Tibial nerve (tissue), 4 donors: Measurements from ENCODE around the gene QRSL1. TPM values are rescaled to one million over a fixed set of nuclear protein-coding genes. Genes with fewer than 3 reads are reported as not detected.

Experiments
- DNase-seq, 2 donors: peaks; one replicate each; pipeline ENCODE4 v3.0.0-alpha.2; 2019; ENCODE audit warnings: low spot score in 2 of 2
- H3K27ac ChIP-seq, 4 donors: fragments of 200-600 bp; sonication (generic) in 3 of 4; one replicate each; pipeline ENCODE4 v1.5.1; 2017 to 2019; ENCODE audit warnings: mild to moderate bottlenecking in 1 of 4
- H3K27me3 ChIP-seq, 2 donors: fragments of 200-600 bp; sonication (generic) in 1 of 2; one replicate each; pipeline versions ENCODE4 v1.5.1 to v1.6.0; 2017 to 2019
- H3K36me3 ChIP-seq, 3 donors: fragments of 200-600 bp; sonication (generic); one replicate each; pipeline ENCODE4 v1.5.1; 2018 to 2019
- H3K4me1 ChIP-seq, 4 donors: fragments of 200-600 bp; sonication (generic) in 3 of 4; one replicate each; pipeline ENCODE4 v1.5.1; 2017 to 2019
- H3K4me3 ChIP-seq, 4 donors: fragments of 200-600 bp; sonication (generic) in 3 of 4; one replicate each; pipeline ENCODE4 v1.5.1; 2017 to 2019; ENCODE audit warnings: mild to moderate bottlenecking in 1 of 4, moderate library complexity in 1 of 4
- H3K9me3 ChIP-seq, 4 donors: fragments of 200-600 bp; sonication (generic) in 3 of 4; one replicate each; pipeline ENCODE4 v1.5.1; 2017 to 2019
- CTCF ChIP-seq, 5 experiments: fragments of 200-600 bp in 3 of 5; fragments of 450-650 bp in 2 of 5; sonication (generic) in 3 of 5; IDR thresholded peaks; one replicate each; pipeline ENCODE4 v1.5.1; 2016 to 2019; ENCODE audit warnings: antibody characterized with exemption in 5 of 5, mild to moderate bottlenecking in 3 of 5, moderate library complexity in 2 of 5
- EP300 ChIP-seq, 2 donors: sonication (generic); formaldehyde crosslinking; IDR thresholded peaks; one replicate each; pipeline ENCODE4 v1.6.1; 2017; ENCODE audit warnings: antibody characterized with exemption in 2 of 2, mild to moderate bottlenecking in 1 of 2
- POLR2A ChIP-seq, 2 donors: fragments of 450-650 bp; IDR thresholded peaks; one replicate each; pipeline ENCODE4 v1.6.1; 2017; ENCODE audit warnings: antibody characterized with exemption in 2 of 2, mild to moderate bottlenecking in 2 of 2, moderate library complexity in 2 of 2
- WGBS, 2 donors: methylation state at CpG; one replicate each; pipeline ENCODE4 v1.1.5; 2018; 5-methylcytosine and 5-hydroxymethylcytosine counted together
- total RNA-seq, 4 donors: library from RNA; depleted of rRNA; stranded (reverse); fragments of >200 nt; gene quantifications; one replicate each; pipeline ENCODE4 v1.1.0, GENCODE V29; 2016

Gene QRSL1
- total RNA-seq, 4 donors from 2014 or later: 9.6 to 14.0 (median 11.1) TPM

GRCh38 chr6:106642476-106642875 is 13.1 kb downstream of the QRSL1 start:
- no peak for TF ChIP-seq POLR2A (IDR thresholded peaks at IDR 0.05)
- TF ChIP-seq EP300 (IDR thresholded peaks at IDR 0.05): no peak
- TF ChIP-seq CTCF (IDR thresholded peaks at IDR 0.05): no peak
- 80 to 86% methylated on average over 4 of the region's 4 CpGs for WGBS, 2 donors

GRCh38 chr6:106643061-106643460 is 13.7 kb downstream of the QRSL1 start:
- 95 to 100% methylated on average over 2 of the region's 2 CpGs for WGBS, 2 donors
- Histone ChIP-seq H3K27me3 (no peaks in the 10 kb centered on the region), H3K4me3 (no peak overlapping the region), H3K9me3 (no peaks in the 10 kb centered on the region), H3K4me1 (no peaks in the 10 kb centered on the region), H3K36me3 (peaks cover 0 to 57% (median 0%) of the 10 kb centered on the region in 3 donors), H3K27ac (no peak overlapping the region)
- TF ChIP-seq EP300 (IDR thresholded peaks at IDR 0.05) (no peak), CTCF (IDR thresholded peaks at IDR 0.05) (no peak), POLR2A (IDR thresholded peaks at IDR 0.05) (no peak)
- no peak for DNase-seq

More at GRCh38 chr6:106642476-106642875, 13.1 kb downstream of the QRSL1 start:
- H3K36me3 ChIP-seq: peaks cover 0 to 55% (median 0%) of the 10 kb centered on the region in 3 donors
- H3K4me1 ChIP-seq: no peaks in the 10 kb centered on the region
- no peak overlapping the region for H3K4me3 ChIP-seq
- H3K27me3 ChIP-seq: no peaks in the 10 kb centered on the region
- no peak for DNase-seq
- no peaks in the 10 kb centered on the region for H3K9me3 ChIP-seq
- no peak overlapping the region for H3K27ac ChIP-seq

- Histone ChIP-seq H3K27me3 (no peaks in the 10 kb centered on the region), H3K4me3 (no peak overlapping the region), H3K27ac (no peak overlapping the region), H3K36me3 (peaks cover 0 to 86% (median 0%) of the 10 kb centered on the region in 3 donors), H3K9me3 (no peaks in the 10 kb centered on the region), H3K4me1 (no peaks in the 10 kb centered on the region)
- 96% methylated on average over 7 of the region's 7 CpGs for WGBS, 2 donors
- no peak for TF ChIP-seq CTCF (IDR thresholded peaks at IDR 0.05)
- DNase-seq: no peak
Observed at GRCh38 chr6:106648651-106649308, 19.4 kb downstream of the QRSL1 start.

- no peaks in the 10 kb centered on the region for H3K27me3 ChIP-seq
- TF ChIP-seq POLR2A (IDR thresholded peaks at IDR 0.05) (no peak), CTCF (IDR thresholded peaks at IDR 0.05) (no peak), EP300 (IDR thresholded peaks at IDR 0.05) (no peak)
- peaks cover 0 to 90% (median 24%) of the 10 kb centered on the region in 3 donors for H3K36me3 ChIP-seq
- 96 to 98% methylated on average over 4 of the region's 4 CpGs for WGBS, 2 donors
- no peak for DNase-seq
- no peak overlapping the region for H3K27ac ChIP-seq
- H3K4me3 ChIP-seq: no peak overlapping the region
- no peaks in the 10 kb centered on the region for H3K4me1 ChIP-seq
- peaks cover 0 to 22% (median 9%) of the 10 kb centered on the region in 4 donors for H3K9me3 ChIP-seq
Observed at GRCh38 chr6:106658469-106658868, 29.1 kb downstream of the QRSL1 start.

DNA sequence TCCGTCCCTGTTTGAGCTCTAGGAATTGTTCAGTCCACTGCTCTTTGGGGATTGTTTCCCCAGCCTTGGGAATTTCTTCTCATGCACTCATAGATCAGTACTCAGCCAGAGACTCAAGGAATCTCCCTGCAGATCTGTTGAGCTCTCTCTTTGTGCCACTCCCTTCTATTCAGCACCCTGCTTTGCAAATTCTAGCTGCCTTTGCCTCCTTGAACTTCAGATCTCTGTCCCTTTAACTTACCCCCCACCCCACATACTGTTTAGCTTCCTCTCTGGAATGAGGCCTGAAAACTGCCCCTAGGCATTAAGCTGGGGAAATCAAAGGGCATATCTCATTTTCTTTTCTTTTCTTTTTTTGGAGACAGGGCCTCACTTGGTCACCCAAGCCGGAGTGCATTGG is 30.5 kb downstream of the QRSL1 start:
- Histone ChIP-seq H3K4me1 (no peaks in the 10 kb centered on the region), H3K9me3 (peaks cover 0 to 22% (median 9%) of the 10 kb centered on the region in 4 donors), H3K36me3 (peaks cover 0 to 90% (median 24%) of the 10 kb centered on the region in 3 donors), H3K27me3 (no peaks in the 10 kb centered on the region), H3K4me3 (no peak overlapping the region), H3K27ac (no peak overlapping the region)
- 87 to 90% methylated on average over 2 of the region's 2 CpGs for WGBS, 2 donors
- no peak for DNase-seq
- TF ChIP-seq POLR2A (IDR thresholded peaks at IDR 0.05) (no peak), EP300 (IDR thresholded peaks at IDR 0.05) (no peak), CTCF (IDR thresholded peaks at IDR 0.05) (no peak)
